HG03565 (cell line): ENCODE measurements around the gene CCR5AS.
"Not testable (repeated sequence)": the region's sequence is repeated elsewhere in the genome, so short reads cannot be mapped to it uniquely, and the experiment has no call there.

Source experiments
- ATAC-seq: cut with Tn5 transposase; IDR thresholded peaks from one replicate; pipeline ENCODE4 v1.9.1; 2021; ENCODE audit warnings: mild to moderate bottlenecking, moderate library complexity; ENCODE audit not compliant: unreplicated experiment

CCR5AS gene

GRCh38 chr3:46406443-46406787 lies 451 bp downstream of the CCR5AS start:
- no peak for ATAC-seq

DNA sequence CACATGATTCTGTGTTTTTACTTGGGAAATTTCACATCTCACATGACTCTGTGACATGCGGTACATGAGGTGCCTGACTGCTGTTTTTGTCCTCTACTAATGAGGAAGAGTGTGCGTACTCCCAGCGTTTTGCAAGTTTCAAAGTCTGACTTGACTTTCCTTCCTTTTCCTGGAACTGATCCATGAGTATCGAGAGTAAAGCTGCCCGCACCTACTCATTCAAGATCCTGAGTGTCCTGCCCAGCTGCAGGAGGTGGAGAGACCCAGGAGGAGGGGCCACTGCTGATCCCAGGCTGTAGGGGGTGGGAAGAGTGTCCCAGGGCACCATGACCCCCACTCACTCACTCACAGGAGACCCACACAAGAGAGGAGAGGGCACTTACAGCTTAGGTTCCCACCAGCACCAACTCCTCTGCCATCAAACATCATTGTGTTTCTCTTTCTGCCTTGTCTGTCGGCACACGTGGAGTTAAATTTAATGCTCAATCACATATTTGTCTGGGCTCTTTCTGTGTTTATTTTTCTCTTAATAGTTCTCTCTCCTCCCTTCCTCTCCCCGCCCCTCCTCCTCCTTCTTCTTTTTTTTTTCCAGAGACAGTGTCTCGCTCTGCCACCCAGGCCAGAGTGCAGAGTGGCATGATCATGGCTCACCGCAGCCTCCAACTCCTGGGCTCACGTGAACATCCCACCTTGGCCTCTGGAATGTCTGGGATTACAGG lies 1.4 kb downstream of the CCR5AS start:
- no peak for ATAC-seq

DNA sequence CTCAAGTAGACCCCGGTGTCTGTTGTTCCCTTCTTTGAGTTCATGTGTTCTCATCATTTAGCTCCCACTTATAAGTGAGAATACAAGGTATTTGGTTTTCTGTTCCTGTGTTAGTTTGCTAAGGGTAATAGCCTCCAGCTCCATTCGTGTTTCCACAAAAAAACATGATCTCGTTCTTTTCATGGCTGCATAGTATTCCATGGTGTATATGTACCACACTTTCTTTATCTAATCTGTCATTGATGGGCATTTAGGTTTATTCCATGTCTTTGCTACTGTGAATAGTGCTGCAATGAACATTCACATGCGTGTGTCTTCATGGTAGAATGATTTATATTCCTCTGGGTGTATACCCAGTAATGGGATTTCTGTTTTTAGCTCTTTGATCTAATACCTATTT lies 4.0 kb downstream of the CCR5AS start:
- not testable (repeated sequence) for ATAC-seq

- no peak for ATAC-seq
Observed at GRCh38 chr3:46401579-46401978, 5.3 kb downstream of the CCR5AS start.

DNA sequence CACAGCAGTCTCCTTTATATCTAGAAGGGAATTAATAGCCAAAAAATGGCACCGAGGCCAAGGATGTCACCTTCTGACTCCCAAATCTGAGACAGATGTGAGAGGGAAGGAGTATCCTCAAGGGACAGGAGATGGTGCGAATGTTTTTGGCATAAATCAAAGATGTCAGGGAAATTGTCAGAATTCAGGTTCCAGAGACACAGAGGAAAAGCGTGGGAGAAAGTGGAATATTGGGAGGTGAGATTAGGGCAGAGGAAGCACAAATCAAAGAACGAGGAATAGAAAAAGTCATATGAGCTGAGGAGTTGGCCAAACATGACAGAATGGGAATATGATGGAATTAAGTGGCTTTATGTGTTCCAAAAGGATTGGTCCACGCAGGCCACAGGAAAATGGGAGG lies 6.0 kb downstream of the CCR5AS start:
- no peak for ATAC-seq

GRCh38 chr3:46400000-46400734 lies 6.7 kb downstream of the CCR5AS start:
- ATAC-seq, result no peak

DNA sequence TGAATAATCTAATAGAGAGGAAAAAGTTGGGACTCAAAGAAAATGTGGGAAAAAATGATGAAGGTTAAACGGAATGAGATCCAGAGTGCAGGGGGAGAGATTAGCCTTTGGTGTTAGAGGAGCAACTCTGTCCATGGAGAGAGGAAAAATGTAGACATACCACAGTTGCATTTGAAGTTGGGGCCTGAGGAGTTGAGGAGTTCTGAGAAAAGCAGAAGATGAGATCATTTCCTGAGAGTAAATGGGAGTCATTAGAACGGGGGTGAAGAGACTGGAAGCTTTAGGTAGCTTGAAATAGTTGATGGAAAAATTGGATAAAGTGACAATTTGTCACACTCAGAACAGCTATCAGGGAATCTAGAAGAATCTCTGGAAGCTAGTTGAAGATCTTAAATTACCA lies 7.3 kb downstream of the CCR5AS start:
- no peak for ATAC-seq

- no peak for ATAC-seq
Observed at GRCh38 chr3:46399098-46399497, 7.8 kb downstream of the CCR5AS start.

DNA sequence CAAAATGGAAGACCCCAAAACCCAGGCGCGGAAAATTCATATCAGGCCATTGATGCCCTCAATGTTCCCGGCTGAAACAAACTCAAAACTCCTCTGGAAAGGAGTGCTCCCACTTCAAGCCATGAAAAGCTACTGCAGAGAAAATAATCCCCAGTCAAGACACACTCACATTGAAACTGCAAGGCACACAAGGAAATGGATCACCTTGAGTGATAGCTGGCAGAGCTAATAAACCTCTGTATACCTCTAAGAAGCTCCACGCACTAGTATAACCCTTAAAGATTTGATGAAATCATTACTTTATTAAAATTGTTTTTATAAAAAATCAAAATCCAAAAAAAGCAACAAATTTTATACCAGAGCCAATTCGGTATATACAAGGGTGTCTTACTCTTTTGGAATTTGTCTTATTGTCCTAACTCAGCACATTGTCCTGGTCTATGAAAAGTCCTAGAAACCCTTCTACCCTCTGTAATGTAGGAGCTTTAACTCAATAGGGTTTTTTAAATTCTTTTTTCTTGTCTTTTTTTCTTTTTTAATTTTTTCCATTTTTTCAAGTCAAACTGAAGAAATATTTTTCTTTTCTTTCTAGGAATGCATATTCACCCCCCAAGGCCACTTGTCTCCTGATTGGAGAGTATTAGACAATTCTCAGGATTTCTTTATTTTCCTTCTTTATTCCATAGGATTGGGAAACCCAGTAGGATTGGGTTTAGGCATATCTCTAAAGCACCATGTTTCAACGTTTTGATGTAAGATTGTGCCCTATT lies 8.5 kb downstream of the CCR5AS start:
- no peak for ATAC-seq

GRCh38 chr3:46397111-46397510 lies 9.8 kb downstream of the CCR5AS start:
- ATAC-seq, result no peak

DNA sequence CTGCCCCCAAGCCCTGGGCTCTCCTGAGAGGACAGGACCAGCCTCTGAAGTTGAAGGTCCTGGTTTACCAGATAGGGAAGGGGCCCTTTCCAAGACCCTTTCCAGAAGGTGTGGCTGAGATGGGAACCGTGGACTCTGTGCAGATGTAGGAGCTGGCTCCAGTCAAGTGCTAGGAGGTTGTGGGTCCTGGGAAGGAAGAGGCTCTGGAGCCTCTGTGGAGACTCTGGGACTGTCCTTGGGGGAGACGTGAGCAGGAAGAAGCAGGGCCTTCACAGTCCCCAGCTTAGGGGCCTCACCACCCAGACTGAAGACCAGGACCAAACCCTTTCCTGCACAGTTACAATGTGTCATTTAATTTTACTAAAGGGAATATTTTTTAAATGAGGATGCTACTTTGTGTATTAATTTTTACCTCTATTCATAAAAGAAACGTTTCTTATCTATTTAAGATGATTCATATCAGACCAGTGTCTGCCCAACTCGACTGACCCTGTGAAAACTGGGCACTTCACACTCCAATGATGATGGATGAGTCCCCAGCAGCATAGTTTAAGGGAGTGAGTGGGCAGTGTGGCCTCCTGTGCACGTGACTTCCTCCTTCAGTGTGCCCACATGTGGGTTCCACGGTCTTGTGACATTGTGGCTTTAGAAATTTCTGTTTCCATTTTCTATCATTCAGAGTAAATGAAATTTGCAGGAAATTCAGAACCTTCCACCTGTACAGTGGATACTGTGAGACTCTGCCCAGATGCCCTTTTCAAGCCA lies 10.9 kb downstream of the CCR5AS start:
- no peak for ATAC-seq

GRCh38 chr3:46395210-46395661 lies 11.6 kb downstream of the CCR5AS start:
- ATAC-seq, result no peak

- no peak for ATAC-seq
Observed at GRCh38 chr3:46393554-46394434, 13.1 kb downstream of the CCR5AS start.

DNA sequence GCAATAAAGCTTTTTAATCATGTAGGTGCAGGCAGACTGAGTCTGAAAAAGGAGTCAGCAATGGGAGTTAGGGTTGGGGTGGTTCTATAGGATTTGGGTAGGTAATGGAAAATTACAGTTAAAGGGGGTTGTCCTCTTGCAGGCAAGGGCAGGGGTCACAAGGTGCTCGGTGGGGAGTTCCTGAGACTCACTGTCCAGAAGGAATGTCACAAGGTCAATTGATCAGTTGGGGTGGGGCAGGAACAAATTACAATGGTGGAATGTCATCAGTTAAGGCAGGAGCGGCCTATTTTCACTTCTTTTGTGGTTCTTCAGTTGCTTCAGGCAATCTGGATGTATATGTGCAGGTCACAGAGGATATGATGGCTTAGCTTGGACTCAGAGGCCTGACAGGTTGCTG lies 13.9 kb downstream of the CCR5AS start:
- ATAC-seq, result no peak

- ATAC-seq, result not testable (repeated sequence)
Observed at GRCh38 chr3:46391526-46391925, 15.3 kb downstream of the CCR5AS start.

- ATAC-seq, result no peak
Observed at GRCh38 chr3:46389306-46389705, 17.6 kb downstream of the CCR5AS start.

DNA sequence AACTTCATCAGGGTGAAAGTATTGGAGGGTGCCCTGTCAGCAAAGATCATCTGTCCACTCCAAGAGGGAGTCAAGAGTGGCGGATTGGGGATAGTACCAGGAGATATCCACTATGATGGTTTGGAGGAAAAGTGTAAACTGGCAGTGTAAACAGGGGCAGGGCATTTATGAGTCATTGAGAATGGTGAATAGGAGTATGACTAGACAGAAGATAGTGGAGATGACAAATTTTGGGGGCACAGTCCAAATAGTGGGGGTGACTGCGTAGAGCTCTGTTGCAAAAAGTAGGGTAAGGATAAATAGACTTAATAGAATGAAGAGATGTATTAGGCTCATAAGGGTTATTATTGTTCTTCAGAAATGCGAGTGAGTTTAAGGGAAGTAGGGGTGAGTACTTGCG lies 18.0 kb downstream of the CCR5AS start:
- ATAC-seq, result not testable (repeated sequence)

- ATAC-seq, result no peak
Observed at GRCh38 chr3:46386205-46386604, 20.7 kb downstream of the CCR5AS start.

DNA sequence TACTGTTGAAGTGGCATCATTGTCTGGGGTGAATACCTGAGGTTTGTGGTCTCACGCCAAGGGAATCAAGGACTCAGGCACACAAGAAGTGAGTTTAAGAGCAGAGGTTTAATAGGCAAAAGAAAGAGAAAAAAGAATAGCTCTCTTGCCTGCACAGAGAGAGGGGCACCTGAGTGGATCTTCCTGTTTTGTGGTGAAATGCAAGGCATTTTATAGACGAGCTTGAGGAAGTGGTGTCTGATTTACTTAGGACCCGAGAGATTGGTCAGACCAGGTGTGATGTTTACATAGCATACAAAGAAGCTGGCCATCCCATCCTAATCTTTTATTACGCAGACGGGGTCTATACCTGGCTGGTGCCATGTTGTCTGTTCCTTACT lies 22.9 kb downstream of the CCR5AS start:
- no peak for ATAC-seq
